ENCODE results near the gene SMIM23. TPM values are rescaled to one million over a fixed set of nuclear protein-coding genes. Genes with fewer than 3 reads are reported as not detected.

The SMIM23 gene
- total and polyA plus RNA-seq, 5 donors from 2014 or later = not detected

- peak overlapping the region in 1 of 3 donors; percentile 32 for H3K27ac Mint-ChIP-seq
- H3K4me3 Mint-ChIP-seq = no peak overlapping the region
- peaks cover 10% of the 10 kb centered on the region for H3K27me3 ChIP-seq (ENCODE audit: control insufficient read depth, insufficient read depth, low read length)
- H3K36me3 Mint-ChIP-seq = no peaks in the 10 kb centered on the region
- no peak for DNase-seq
- H3K27me3 Mint-ChIP-seq = peaks cover 41% of the 10 kb centered on the region
- H3K27ac ChIP-seq (ENCODE audit: insufficient read depth, low read length, poor library complexity, severe bottlenecking) = no peak overlapping the region
- H3K9me3 Mint-ChIP-seq = peaks cover 0 to 10% (median 0%) of the 10 kb centered on the region in 7 donors
- no peak for ATAC-seq (ENCODE audit: low read depth in 2 of 2)
- no peak overlapping the region for H3K4me3 ChIP-seq (ENCODE audit: low read depth, low read length)
- no peaks in the 10 kb centered on the region for H3K9me3 ChIP-seq (ENCODE audit: control insufficient read depth in 2 of 2, low read length in 2 of 2)
- H3K4me1 ChIP-seq (ENCODE audit: control insufficient read depth, insufficient read depth, low read length, poor library complexity, severe bottlenecking) = no peaks in the 10 kb centered on the region
- no peaks in the 10 kb centered on the region for H3K36me3 ChIP-seq (ENCODE audit: control insufficient read depth, insufficient read depth, low read length)
- H3K4me1 Mint-ChIP-seq = peaks cover 0 to 6% (median 4%) of the 10 kb centered on the region in 4 donors
These were observed 21.5 kb downstream of the SMIM23 start for GRCh38 chr5:171806976-171807747.

GRCh38 chr5:171808453-171808852 lies 22.8 kb downstream of the SMIM23 start:
- no peaks in the 10 kb centered on the region for H3K36me3 Mint-ChIP-seq
- H3K4me3 Mint-ChIP-seq = no peak overlapping the region
- peaks cover 0 to 6% (median 4%) of the 10 kb centered on the region in 4 donors for H3K4me1 Mint-ChIP-seq

GRCh38 chr5:171808951-171809350 lies 23.3 kb downstream of the SMIM23 start:
- Mint-ChIP-seq H3K4me1 (peaks cover 0 to 6% (median 4%) of the 10 kb centered on the region in 4 donors), H3K27me3 (peaks cover 41% of the 10 kb centered on the region), H3K9me3 (peaks cover 0 to 13% (median 0%) of the 10 kb centered on the region in 7 donors), H3K27ac (no peak overlapping the region), H3K36me3 (no peaks in the 10 kb centered on the region), H3K4me3 (no peak overlapping the region)
- Histone ChIP-seq H3K36me3 (ENCODE audit: control insufficient read depth, insufficient read depth, low read length) (no peaks in the 10 kb centered on the region), H3K4me1 (ENCODE audit: control insufficient read depth, insufficient read depth, low read length, poor library complexity, severe bottlenecking) (no peaks in the 10 kb centered on the region), H3K27me3 (ENCODE audit: control insufficient read depth, insufficient read depth, low read length) (peaks cover 8% of the 10 kb centered on the region), H3K4me3 (ENCODE audit: low read depth, low read length) (no peak overlapping the region), H3K9me3 (ENCODE audit: control insufficient read depth in 2 of 2, low read length in 2 of 2) (no peaks in the 10 kb centered on the region), H3K27ac (ENCODE audit: insufficient read depth, low read length, poor library complexity, severe bottlenecking) (no peak overlapping the region)
- DNase-seq (no peak), ATAC-seq (ENCODE audit: low read depth in 2 of 2) (no peak)

More at GRCh38 chr5:171808453-171808852, 22.8 kb downstream of the SMIM23 start:
- H3K9me3 Mint-ChIP-seq = peaks cover 0 to 13% (median 0%) of the 10 kb centered on the region in 7 donors
- Histone ChIP-seq H3K4me1 (ENCODE audit: control insufficient read depth, insufficient read depth, low read length, poor library complexity, severe bottlenecking) (no peaks in the 10 kb centered on the region), H3K27me3 (ENCODE audit: control insufficient read depth, insufficient read depth, low read length) (peaks cover 11% of the 10 kb centered on the region), H3K4me3 (ENCODE audit: low read depth, low read length) (no peak overlapping the region), H3K36me3 (ENCODE audit: control insufficient read depth, insufficient read depth, low read length) (no peaks in the 10 kb centered on the region), H3K27ac (ENCODE audit: insufficient read depth, low read length, poor library complexity, severe bottlenecking) (no peak overlapping the region), H3K9me3 (ENCODE audit: control insufficient read depth in 2 of 2, low read length in 2 of 2) (no peaks in the 10 kb centered on the region)
- peaks cover 41% of the 10 kb centered on the region for H3K27me3 Mint-ChIP-seq
- no peak for DNase-seq
- no peak for ATAC-seq (ENCODE audit: low read depth in 2 of 2)
- no peak overlapping the region for H3K27ac Mint-ChIP-seq

GRCh38 chr5:171810227-171810626 lies 24.6 kb downstream of the SMIM23 start:
- Histone ChIP-seq H3K4me1 (ENCODE audit: control insufficient read depth, insufficient read depth, low read length, poor library complexity, severe bottlenecking) (no peaks in the 10 kb centered on the region), H3K27ac (ENCODE audit: insufficient read depth, low read length, poor library complexity, severe bottlenecking) (no peak overlapping the region), H3K36me3 (ENCODE audit: control insufficient read depth, insufficient read depth, low read length) (no peaks in the 10 kb centered on the region), H3K4me3 (ENCODE audit: low read depth, low read length) (no peak overlapping the region), H3K9me3 (ENCODE audit: control insufficient read depth in 2 of 2, low read length in 2 of 2) (no peaks in the 10 kb centered on the region), H3K27me3 (ENCODE audit: control insufficient read depth, insufficient read depth, low read length) (peaks cover 8% of the 10 kb centered on the region)
- no peak overlapping the region for H3K27ac Mint-ChIP-seq
- DNase-seq (no peak), ATAC-seq (ENCODE audit: low read depth in 2 of 2) (no peak)
- H3K27me3 Mint-ChIP-seq = peaks cover 32% of the 10 kb centered on the region
- no peaks in the 10 kb centered on the region for H3K36me3 Mint-ChIP-seq
- no peak overlapping the region for H3K4me3 Mint-ChIP-seq
- H3K9me3 Mint-ChIP-seq = peaks cover 0 to 13% (median 0%) of the 10 kb centered on the region in 7 donors
- peaks cover 0 to 6% (median 4%) of the 10 kb centered on the region in 4 donors for H3K4me1 Mint-ChIP-seq

- no peak for ATAC-seq (ENCODE audit: low read depth in 2 of 2)
- H3K4me1 Mint-ChIP-seq = no peaks in the 10 kb centered on the region
- H3K4me3 ChIP-seq (ENCODE audit: low read depth, low read length) = no peak overlapping the region
- H3K27me3 ChIP-seq (ENCODE audit: control insufficient read depth, insufficient read depth, low read length) = peaks cover 2% of the 10 kb centered on the region
- peaks cover 6% of the 10 kb centered on the region for H3K27me3 Mint-ChIP-seq
- no peaks in the 10 kb centered on the region for H3K36me3 Mint-ChIP-seq
- no peaks in the 10 kb centered on the region for H3K4me1 ChIP-seq (ENCODE audit: control insufficient read depth, insufficient read depth, low read length, poor library complexity, severe bottlenecking)
- no peak overlapping the region for H3K27ac ChIP-seq (ENCODE audit: insufficient read depth, low read length, poor library complexity, severe bottlenecking)
- no peak overlapping the region for H3K4me3 Mint-ChIP-seq
- no peak for DNase-seq
- H3K9me3 Mint-ChIP-seq = peaks cover 0 to 13% (median 0%) of the 10 kb centered on the region in 7 donors
- no peaks in the 10 kb centered on the region for H3K36me3 ChIP-seq (ENCODE audit: control insufficient read depth, insufficient read depth, low read length)
- H3K27ac Mint-ChIP-seq = no peak overlapping the region
- no peaks in the 10 kb centered on the region for H3K9me3 ChIP-seq (ENCODE audit: control insufficient read depth in 2 of 2, low read length in 2 of 2)
These were observed 27.7 kb downstream of the SMIM23 start for GRCh38 chr5:171813270-171813669.

- Mint-ChIP-seq H3K27ac (no peak overlapping the region), H3K4me3 (no peak overlapping the region), H3K9me3 (peaks cover 0 to 13% (median 0%) of the 10 kb centered on the region in 7 donors), H3K4me1 (no peaks in the 10 kb centered on the region), H3K36me3 (no peaks in the 10 kb centered on the region), H3K27me3 (peaks cover 5% of the 10 kb centered on the region)
- ATAC-seq (ENCODE audit: low read depth in 2 of 2) (no peak), DNase-seq (no peak)
- H3K4me1 ChIP-seq (ENCODE audit: control insufficient read depth, insufficient read depth, low read length, poor library complexity, severe bottlenecking) = no peaks in the 10 kb centered on the region
- no peaks in the 10 kb centered on the region for H3K36me3 ChIP-seq (ENCODE audit: control insufficient read depth, insufficient read depth, low read length)
- H3K27ac ChIP-seq (ENCODE audit: insufficient read depth, low read length, poor library complexity, severe bottlenecking) = no peak overlapping the region
- no peak overlapping the region for H3K4me3 ChIP-seq (ENCODE audit: low read depth, low read length)
- H3K27me3 ChIP-seq (ENCODE audit: control insufficient read depth, insufficient read depth, low read length) = peaks cover 2% of the 10 kb centered on the region
- no peaks in the 10 kb centered on the region for H3K9me3 ChIP-seq (ENCODE audit: control insufficient read depth in 2 of 2, low read length in 2 of 2)
These were observed 28.3 kb downstream of the SMIM23 start for GRCh38 chr5:171813813-171814490.

- no peaks in the 10 kb centered on the region for H3K9me3 ChIP-seq (ENCODE audit: control insufficient read depth in 2 of 2, low read length in 2 of 2)
These were observed 31.0 kb downstream of the SMIM23 start for GRCh38 chr5:171816666-171817065.

More at GRCh38 chr5:171816666-171817065, 31.0 kb downstream of the SMIM23 start:
- no peak overlapping the region for H3K27ac ChIP-seq (ENCODE audit: insufficient read depth, low read length, poor library complexity, severe bottlenecking)
- Mint-ChIP-seq H3K36me3 (no peaks in the 10 kb centered on the region), H3K27ac (no peak overlapping the region), H3K9me3 (peaks cover 0 to 7% (median 0%) of the 10 kb centered on the region in 7 donors), H3K4me3 (peak overlapping the region in 1 of 4 donors; percentile 58), H3K4me1 (no peaks in the 10 kb centered on the region), H3K27me3 (no peaks in the 10 kb centered on the region)
- ATAC-seq (ENCODE audit: low read depth in 2 of 2) (no peak), DNase-seq (no peak)
- H3K4me1 ChIP-seq (ENCODE audit: control insufficient read depth, insufficient read depth, low read length, poor library complexity, severe bottlenecking) = no peaks in the 10 kb centered on the region
- H3K27me3 ChIP-seq (ENCODE audit: control insufficient read depth, insufficient read depth, low read length) = peaks cover 2% of the 10 kb centered on the region
- no peak overlapping the region for H3K4me3 ChIP-seq (ENCODE audit: low read depth, low read length)
- H3K36me3 ChIP-seq (ENCODE audit: control insufficient read depth, insufficient read depth, low read length) = no peaks in the 10 kb centered on the region
